HG03520 (cell line): ENCODE data around the gene GABBR2.

Experiments
- ATAC-seq: cut with Tn5 transposase; IDR thresholded peaks from one replicate; pipeline ENCODE4 v1.9.1; 2021; ENCODE audit warnings: mild to moderate bottlenecking, moderate library complexity; ENCODE audit not compliant: unreplicated experiment

Gene GABBR2

DNA sequence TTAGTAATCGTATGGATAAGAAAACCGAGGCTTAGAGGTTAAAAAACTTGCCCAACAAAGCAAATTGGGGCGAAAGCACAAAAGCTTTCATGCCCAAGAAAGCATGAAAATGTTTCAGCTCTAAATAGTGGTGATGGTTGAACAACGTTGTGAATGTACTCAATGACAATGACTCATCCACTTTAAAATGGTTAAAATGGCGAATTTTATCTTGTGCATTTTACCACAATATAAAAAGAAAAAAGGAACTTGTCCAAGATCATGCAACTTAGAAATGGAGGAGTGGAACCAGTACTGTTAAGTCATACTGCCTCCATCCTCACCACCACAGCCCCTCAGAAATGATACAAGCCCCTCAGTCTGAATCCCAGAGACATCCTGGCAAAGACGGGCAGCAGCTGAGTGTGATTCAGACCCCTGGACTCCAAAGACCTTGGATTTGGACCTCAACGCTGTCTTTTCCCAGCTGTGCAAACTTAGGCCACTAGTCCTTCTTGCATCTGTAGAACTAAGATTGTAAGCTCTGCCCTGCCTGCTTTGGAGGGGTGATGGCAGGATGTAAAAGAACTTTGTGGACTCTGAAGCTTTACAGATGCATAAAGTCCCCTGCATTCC, 158.4 kb downstream of the GABBR2 start:
- no peak for ATAC-seq

DNA sequence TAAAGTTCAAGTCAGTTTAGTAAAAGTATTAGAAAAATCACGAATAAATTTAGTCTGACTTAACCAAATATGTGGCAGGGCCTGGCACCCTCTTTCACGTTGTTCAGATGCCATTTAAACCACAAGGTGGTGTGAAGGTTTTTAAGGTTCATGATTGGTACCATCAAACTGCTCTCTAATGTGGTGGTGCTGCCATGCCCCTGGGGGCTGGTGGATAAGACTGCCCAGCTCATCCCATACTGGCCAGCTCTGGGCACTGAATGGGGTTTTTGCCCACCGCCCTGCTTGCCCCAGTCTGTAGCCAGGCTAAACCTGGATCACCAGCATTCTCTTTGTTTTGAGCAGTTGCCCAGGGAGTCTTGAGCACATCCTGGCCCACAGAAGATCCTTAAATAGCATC, 159.3 kb downstream of the GABBR2 start:
- ATAC-seq, result no peak

DNA sequence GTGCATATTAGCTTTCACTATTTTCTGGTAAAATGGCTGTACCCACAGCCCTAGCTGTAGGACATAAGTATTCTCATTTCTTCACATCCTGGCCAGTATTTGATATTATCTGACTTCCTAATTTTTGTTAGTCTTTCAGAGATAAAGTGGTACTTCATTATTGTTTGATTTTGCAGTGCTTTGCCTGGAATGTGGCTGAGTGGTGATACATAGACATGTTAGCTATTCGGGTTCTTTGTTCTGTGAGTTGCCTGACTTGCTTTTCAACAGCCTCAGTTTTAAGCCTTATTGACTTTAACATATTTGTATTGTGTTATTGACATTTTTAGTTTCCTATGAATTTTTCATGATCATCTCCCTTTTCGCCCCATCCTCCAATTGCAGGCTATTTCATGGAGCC, 161.1 kb downstream of the GABBR2 start:
- no peak for ATAC-seq

DNA sequence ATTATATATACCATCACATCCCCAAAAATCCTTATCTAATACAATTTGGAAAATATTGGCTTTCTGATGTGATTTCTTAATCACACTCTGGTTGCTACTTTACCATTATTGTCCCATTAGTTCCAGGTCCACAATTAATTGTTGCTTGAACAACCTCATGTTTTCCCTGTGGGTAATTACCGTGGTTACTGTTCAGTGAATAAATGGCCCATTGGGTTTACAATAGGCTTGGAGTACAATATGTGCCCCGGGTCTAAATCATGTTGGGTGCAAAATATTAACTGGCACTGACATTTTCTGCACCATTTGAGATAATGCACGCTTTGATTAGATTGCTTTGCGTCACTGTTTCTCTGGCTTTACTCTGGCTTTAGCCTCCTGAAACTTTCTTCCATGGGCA, 163.7 kb downstream of the GABBR2 start:
- no peak for ATAC-seq

DNA sequence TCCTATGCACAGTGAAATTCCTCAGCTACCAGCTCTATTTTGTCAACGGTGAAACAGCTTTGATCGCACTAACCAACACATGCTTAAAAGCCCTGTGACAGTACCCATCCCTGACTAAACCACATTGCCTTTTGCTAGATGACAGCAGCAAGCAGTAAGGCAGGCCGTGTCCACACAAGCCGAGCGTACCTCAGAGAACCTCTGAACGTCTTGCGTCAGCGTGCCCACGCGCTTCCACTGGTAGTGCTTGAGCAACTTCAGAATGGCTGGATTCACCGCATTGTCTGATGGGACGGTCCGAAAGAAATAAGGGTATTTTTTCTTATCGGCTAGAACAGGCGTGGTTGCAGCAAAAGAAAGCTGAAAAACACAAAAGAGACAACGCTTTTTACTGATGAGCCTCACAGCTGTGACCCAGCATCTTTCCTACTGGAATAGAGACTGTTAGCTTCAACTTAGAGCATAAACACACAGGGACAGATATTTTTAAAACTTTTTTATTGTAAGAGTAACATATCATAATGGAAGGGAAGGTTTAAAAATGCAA, 167.0 kb downstream of the GABBR2 start:
- ATAC-seq, result no peak

DNA sequence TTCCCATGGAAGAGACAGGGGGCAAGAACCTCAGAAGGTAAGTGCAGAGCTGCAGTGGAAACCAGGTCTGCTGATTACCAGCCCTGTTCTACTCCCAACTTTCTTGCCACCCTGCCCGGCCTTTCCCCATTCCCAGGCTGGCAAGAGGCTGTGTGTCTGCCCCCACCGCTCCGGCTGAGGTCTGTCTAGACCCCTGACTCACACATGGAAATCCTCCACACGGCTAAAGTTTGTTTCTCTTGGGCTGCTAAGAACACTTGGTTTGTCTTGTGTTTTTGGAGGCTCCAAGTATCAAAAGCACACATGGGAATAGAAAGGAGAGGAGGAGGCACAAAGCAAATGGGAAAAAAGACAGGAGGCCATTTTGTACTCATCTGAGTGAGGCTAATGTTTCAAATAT, 168.3 kb downstream of the GABBR2 start:
- no peak for ATAC-seq

DNA sequence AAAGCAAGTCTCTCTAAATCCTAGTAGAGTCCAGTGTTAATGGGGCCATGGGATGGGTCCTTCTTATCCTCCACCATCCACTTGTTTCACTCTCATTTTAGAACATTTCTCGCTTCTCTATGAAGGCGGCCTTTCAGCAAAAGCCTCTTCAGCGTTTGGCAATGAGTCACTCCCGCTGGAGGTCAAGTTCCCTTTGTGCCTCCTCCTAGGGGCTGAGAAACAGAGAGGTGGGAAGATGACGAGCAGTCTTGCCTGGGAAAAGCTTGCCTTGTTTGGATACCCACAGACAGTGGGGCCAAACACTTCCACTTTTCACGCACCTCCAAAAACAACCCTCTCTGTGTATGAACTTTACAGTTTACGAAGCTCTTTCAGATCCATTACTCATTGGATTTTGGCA, 168.8 kb downstream of the GABBR2 start:
- no peak for ATAC-seq

DNA sequence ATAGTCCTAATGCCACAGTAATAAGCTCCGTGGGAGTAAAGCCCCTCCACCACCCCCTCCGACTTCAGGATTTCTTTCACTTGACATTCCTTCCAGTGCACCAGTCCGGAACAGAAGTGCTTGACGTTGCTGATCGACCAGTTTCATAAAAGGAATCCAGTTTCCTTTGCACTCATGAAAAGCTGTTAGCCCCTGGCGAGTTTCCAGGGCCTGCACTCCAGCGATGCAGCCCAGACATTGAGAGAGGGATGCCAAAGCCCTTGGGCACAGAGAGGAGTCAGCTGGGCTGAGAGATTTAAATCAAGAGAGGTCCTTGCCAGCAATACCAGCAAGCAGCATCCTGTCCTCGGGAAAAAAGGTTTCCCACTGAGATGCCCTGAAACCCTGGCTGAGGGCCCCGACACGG, 170.1 kb downstream of the GABBR2 start:
- ATAC-seq, result no peak

DNA sequence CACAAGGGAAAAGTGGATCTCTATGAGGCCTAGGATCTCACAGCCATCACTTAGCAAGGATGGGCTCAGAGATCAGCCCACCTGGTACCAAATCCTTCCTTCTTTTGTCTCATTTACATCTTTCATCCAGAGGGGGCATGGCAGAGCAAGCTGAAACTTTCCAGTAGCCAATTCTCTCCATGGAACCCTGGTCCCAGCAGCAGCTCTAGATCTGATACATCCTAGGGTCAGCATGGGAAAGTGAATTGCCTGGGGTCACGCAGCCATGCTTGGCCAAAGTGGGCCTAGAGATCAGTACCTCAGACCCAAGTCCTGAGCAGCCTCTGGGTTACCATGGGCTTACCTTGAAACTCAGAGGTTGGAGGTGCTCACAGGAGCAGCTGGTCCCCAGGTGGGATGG, 170.5 kb downstream of the GABBR2 start:
- ATAC-seq, result no peak

DNA sequence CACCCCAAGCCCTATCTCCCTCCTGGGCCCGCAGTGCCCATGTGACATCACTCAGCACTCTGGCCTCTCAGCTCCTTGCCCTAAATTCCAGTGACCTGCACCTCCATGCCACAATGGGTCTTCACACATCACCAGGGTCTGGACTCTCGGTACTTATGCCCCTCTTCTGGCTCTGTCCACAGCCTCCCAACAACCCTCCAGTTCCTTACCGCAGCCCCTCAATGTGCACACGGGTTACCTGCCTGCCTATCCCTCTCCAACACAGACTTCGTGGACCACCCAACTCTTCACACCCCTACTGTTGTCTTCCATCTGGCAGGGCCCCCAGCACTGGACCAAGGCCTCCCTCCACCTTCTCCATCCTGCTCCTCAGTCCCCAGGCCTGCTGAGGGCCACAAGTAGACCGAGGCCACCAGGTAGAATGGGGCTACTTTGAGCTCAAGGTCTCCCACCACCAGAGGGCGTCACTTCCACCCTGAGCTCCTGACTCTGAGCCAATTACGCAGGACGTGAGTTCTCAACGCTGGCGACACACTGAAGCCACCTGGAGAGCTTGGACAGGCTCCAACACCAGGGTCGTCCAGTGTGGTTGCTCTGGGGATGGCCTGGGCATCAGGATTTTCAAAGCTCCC, 172.1 kb downstream of the GABBR2 start:
- ATAC-seq, result no peak

DNA sequence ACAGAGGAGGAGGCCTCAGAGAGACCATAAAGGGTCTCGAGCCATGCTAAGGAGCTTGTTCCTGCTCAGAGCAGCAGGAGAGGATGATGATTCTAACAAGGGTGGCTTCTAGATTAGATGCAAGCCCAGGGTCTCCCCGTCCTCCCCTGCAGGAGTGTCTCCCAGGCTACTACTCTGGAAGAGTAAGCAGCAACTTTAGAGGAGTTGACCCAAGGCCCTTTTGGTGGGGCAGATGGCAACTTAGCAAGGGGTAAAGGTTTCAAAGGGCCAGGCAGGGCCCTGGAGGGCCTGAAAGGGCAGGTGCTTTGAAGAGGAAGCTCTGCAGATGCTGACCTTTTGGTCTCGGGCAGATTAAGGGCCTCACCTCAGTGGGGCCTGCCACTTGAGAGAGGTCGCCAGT, 174.9 kb downstream of the GABBR2 start:
- no peak for ATAC-seq

DNA sequence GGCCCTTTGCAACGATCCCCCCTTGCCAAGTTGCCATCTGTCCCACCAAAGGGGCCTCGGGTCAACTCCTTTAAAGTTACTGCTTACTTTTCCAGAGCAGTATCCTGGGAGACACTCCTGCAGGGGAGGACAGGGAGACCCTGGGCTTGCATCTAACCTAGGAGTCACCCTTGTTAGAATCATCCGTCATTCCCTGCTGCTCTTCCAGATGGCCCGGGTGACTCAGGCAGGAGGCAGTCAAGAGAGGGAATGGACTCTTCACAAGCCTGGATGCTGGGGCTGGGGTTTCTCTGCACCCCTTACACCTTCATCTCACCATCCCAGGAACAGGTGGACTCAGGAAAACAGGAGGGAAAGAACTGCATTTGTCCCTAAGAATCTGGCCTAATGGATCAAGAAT, 175.6 kb downstream of the GABBR2 start:
- no peak for ATAC-seq

DNA sequence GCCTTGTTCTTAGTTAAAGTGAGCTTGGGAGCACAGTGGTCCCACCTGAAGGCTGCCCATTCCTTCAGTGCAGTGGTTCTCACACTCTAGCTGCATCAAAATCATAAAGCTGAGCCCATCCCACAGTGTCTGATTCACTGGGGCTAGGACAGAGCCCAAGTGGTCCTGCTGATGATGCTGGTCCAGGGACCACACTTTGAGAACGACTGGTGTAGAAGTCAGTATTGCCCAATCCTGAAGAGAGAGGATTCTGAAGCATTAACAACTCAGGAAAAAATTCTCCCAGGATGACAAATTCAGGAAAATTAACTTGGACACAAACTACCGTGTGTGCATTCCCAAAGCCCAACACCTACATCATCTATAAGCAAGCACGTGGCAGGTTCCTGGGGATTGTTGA, 176.2 kb downstream of the GABBR2 start:
- ATAC-seq, result no peak

DNA sequence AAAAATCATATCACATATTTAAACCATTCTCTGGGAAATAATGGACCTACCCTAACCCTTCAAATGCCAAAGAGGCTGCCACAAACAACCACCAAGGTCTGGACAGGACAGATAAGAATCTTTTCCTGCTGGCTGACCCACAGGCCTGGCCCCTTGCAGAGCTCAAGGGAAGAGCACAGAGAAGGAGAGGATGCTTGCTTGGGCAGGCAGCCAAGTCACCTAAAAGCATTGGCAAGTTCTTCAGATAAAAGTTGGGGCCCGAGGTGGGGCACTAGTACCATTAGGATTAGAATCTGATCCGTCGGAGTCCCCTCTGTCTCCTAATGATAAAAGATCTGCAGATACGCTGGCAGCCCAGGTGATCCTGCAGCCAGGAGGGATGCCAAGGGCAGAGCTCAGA, 176.6 kb downstream of the GABBR2 start:
- ATAC-seq, result no peak

DNA sequence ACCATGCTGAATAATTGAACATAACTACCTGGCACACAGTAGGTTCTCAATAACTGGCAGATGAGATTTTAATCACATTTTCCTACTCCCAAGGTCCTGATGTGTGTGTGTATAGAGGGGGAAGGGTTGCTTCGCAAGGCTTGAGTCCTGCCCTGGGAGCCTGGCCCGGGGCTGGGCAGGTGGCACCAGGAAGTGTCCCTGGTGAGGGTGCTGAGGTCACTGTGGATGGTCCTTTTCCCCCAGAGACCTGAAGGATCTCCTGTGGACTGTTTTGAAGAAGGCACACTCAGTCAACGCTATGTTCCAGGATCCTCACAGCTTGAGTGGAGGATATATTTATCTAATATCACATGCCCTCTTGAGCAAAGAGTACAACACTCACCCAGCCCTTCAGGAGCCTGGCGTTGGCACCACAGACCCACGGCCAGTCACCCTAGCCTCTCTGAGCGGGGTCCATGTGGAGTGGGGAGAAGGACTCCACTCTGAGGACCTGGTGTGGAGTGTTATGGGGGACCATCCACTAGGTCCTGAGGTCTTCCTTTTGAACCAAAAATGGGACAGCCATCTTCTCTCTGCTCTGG, 177.8 kb downstream of the GABBR2 start:
- ATAC-seq, result no peak

DNA sequence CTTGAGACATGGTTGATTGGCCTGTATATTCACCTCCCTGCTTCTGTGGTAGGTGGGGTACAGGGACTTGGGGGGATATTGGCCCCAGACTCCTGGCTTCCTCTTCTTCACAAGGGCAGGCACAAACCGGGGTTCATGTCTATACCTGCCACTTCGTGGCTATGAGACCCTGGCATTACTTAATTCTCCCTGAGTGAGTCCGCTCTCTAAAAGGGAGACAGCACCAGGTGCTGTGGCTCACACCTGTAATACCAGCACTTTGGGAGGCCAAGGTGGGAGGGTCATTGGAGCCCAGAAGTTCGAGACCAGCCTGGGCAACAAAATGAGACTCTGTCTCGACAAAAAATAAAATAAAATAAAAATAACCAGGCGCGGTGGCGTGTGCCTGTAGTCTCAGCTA, 178.5 kb downstream of the GABBR2 start:
- ATAC-seq, result no peak

DNA sequence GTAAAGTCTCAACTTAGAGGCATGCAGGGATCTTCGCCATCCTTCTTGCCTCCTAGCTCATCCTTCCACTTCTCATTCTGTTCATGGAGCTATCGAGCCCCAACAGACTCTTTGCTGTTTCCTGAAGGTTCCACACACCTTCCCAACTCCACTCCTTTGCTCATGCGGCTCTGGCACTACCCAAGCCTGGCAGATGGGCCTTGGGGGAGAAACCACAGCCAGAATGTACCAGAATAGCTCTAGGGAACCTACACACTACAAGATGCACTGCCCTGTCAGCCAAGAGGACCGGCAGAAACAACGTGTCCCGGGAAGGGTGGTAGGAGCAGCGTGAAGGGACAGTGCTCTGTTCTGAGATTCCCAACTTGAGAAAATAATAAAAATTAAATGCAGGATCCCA, 178.9 kb downstream of the GABBR2 start:
- no peak for ATAC-seq

DNA sequence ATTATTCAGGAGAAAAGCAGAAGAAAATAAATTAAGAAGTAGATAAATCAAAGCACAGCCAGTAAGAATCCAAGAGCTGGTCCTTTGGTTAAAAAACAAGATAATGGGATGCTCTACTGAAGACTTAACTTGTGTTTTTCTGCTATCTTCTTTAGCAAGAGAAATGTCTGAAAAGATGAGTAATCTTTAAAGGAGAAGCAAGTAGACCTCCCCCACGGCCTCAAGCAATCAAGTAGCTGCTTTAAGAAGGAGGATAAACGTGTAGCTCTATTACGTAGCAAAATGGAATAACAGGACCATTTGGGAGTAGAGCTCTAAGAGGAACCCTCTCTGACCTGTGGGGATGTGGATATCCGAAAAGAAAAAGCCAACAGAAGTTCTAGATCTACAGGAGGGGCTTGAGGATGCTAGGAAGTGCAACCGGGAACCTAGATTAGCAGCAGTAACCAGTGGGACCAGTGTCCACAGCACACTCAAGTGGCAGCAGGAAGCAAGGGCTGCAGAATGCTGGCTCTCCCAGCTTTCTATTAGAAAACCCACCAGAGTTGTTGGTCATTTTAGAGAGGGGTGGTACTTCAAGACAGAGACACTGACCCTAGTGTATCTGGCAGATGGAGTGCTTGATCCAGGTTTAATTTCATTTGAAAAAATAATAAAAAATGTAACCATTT, 185.4 kb downstream of the GABBR2 start:
- no peak for ATAC-seq

DNA sequence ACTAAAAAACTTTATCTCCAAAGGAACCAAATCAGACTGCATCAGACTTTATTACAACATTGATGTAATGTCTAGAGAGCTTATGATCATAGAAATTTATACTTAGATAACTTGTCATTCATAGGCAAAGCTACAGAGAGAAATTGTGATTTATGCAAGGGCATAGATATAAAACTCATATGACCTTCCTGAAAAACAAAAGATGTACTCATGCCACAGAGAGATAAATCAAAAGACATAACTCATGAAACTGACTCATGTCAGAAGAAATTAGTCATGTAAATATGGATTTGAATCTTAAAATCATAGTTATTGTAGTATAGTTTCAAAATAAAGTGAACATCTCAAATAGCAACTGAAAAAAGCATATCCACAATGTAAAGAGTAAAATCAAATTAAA, 186.2 kb downstream of the GABBR2 start:
- ATAC-seq, result no peak

DNA sequence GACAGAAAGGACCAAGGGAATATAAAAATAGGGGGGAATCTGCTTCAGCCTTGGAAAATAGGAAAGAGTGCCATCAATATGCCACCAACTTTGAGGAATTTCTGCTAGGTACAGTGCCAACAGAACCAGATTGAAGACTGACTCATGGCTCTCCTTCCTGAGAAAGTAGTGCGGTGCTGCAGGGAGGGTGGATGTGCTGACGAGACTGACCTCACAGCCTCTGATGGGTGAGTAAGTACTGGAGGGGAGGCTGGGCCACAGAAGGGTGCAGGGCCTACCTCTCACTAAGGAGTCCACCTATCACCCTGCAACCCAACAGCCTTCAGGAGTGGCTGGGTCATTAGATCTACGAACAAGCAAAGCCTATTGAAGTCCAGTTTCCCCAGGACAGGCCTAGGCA, 187.6 kb downstream of the GABBR2 start:
- ATAC-seq, result no peak

DNA sequence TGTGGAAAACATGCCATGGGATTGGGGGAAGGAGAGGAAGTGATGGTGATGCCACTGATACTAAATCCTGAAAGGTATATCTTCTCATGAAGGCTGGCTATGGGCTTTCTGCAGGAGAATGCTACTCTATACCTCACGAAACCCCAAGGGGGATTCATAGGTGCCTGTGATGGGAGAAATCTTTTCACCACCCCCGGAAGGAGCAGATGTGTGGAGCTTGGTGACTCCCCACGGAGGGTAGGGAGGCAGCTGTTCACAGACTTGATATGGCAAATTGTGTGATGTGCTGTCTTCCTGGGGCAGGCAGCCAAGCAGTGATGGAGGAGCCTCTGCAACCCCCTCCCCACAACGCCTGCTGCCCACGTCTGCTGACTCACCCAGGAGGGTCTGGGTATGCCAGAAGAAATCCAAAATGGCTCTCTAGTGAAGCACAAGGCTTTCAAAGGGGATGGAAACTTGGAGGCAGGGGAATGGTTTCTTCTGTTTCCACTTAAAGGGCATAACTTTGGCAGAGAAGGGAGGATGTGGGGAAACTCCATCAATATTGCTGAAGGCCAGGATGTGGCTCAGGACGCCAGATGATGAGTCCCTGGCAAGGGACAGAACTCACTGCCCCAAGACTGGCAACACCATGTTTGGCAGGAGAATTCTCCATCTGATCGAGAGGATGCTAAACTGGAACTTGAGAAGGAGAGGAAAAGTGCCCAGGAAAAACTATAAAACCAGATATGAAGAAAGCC, 188.3 kb downstream of the GABBR2 start:
- no peak for ATAC-seq
